ENCODE results near the gene NCF4. TPM values are rescaled to one million over a fixed set of nuclear protein-coding genes. Genes with fewer than 3 reads are reported as not detected.

NCF4 gene
- 30.4 TPM for total RNA-seq

DNA sequence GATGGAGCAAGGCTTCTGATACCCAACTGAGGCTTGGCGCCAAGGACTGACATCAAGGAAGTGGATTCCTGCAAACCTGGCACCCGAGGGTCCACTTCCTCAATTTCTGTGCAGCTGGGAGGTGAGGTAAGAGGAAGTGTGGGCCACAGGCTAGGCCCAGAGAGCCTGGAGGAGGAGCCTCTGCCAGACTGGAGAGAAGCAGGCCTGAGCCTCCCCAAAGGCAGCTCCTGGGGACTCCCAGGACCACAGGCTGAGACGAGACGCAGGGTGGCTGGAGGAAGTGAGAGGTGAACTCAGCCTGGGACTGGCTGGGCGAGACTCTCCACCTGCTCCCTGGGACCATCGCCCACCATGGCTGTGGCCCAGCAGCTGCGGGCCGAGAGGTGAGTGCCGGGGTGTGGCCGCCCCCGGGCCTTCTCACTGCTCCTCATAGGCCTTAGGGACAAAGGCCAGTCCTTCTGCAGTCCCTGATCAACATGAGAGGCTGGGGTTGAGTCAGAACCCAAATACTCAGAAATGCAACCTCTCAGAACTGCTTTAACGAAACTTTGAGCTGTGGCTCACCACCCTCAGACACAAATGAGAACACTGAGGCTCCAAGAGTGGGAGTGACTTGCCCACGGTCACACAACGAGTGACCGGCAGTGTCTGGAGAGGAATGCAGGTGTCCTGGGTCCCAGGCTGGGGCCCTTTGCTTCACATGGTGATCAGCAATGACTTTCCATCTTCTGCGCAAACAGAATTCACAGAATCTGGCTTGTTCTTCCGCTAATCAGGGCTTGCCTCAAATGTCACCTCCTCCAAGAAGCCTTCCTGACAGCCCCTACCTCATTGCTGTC is at the start of gene NCF4:
NCF4 (plus strand) TSS at position 186 of the 839 bp plus-strand sequence; CDS start at position 352, 166 bp downstream.
- ATAC-seq, result peak; percentile 69
- DNase-seq (ENCODE audit: low spot score), result peak; percentile 77
- intact Hi-C loops (cut with DNase I), result no loop called here

DNA sequence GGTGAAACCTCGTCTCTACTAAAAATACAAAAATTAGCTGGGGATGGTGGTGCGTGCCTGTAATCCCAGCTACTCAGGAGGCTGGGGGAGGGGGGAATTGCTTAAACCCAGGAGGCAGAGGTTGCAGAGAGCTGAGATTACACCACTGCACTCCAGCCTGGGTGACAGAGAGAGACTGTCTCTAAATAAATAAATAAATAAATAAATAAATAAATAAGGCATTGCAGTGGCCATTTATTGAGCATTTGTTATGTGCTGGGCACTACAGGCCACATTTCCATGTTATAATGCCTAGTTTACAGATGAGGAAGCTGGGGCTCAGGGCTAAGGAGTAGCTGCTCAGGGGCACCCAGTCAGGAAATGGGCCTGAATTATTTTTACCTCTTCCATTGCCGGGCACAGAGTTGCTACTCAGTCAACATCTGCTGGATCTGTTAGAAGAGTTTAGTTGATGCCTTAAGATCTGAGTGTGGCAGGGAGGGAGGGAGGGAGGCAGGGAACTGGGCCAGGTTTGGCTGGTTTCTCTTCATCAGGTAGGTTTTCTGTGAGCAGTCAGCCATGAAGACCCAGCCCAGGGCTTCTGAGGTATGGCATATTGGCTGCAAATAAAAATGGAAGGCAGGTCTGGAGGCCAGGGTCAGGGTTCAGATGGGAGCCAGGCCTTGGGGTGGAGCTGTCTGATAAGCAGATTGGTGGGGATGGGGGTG is 49.6 kb upstream of the NCF4 start:
- intact Hi-C loops (cut with DNase I), result no loop called here
- DNase-seq (ENCODE audit: low spot score) (no peak), ATAC-seq (no peak)

DNA sequence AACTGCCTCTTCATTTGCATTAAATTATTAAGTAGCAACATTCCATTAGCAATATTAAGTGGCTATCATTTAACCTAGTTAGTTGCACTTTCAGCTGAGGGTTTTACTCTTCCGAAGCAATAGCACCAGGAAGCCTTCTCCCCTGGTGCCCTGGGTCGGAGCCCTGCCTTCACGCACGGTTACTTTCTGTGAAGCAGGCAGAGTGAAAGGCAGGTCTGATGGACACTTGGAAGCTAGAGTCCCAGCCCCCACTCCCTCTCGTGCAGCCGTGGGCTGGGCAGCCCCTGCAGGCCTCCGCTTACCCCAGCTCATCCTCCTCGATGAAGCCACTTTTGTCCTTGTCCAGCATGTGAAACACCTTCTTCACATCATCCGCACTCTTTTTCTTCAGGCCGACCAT is 46.0 kb upstream of the NCF4 start:
- intact Hi-C loops (cut with DNase I), result no loop called here
- ATAC-seq (no peak), DNase-seq (ENCODE audit: low spot score) (no peak)

DNA sequence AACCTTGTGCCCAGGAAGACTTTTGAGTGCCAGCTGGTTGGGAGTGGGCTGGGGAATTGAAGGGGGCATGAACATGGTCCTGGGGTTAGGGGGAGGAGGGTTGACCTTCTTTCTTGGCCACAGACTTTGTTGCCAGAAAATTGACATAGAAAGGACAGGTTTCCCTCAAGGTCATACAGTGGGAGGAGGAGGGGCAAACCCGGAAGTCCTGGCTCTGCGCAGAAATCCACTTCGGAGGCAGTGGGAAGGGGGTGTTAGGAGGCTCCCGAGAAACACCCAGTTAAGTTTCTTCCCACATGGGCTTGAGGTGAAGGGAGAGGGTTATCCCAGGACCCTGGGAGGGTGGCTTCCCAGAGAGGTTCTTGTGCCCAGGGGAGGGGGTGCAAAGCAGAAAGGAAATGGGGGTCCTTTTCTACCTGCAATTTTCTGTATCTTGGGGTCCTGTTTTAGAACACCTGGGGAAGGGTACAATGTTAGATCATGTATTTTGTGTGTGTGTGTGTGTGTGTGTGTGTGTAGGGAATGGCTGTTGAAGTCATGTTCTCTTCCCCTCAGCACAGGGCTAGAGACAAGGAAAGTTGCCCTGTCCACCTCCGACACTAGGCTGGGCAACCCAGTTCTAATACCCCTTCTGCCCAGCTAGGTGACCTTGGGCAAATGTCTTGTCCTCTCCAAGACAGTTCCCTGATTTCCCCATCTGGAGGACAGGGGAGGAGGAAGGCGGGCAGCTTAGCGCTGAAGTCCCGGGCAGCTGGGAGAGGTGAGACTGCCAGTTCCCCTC is 45.1 kb upstream of the NCF4 start:
- intact Hi-C loops (cut with DNase I), result no loop called here
- ATAC-seq (no peak), DNase-seq (ENCODE audit: low spot score) (no peak)

DNA sequence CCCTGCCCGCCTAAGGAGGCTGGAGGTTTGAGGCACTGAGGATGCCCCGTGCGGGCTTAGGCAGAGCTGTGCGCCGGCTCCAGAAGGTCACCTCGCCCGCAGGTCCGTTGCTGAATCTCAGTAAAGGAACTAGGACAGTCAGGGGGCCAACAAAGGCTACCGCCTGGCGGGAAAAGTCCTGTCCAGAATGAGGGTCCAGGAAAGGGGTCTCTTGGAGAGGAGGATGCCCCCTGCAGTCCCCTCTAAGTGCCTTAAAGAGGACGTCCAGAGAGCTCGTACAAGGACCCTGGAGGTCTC is 44.5 kb upstream of the NCF4 start:
- no peak for ATAC-seq
- intact Hi-C loops (cut with DNase I), result no loop called here
- DNase-seq (ENCODE audit: low spot score), result no peak

DNA sequence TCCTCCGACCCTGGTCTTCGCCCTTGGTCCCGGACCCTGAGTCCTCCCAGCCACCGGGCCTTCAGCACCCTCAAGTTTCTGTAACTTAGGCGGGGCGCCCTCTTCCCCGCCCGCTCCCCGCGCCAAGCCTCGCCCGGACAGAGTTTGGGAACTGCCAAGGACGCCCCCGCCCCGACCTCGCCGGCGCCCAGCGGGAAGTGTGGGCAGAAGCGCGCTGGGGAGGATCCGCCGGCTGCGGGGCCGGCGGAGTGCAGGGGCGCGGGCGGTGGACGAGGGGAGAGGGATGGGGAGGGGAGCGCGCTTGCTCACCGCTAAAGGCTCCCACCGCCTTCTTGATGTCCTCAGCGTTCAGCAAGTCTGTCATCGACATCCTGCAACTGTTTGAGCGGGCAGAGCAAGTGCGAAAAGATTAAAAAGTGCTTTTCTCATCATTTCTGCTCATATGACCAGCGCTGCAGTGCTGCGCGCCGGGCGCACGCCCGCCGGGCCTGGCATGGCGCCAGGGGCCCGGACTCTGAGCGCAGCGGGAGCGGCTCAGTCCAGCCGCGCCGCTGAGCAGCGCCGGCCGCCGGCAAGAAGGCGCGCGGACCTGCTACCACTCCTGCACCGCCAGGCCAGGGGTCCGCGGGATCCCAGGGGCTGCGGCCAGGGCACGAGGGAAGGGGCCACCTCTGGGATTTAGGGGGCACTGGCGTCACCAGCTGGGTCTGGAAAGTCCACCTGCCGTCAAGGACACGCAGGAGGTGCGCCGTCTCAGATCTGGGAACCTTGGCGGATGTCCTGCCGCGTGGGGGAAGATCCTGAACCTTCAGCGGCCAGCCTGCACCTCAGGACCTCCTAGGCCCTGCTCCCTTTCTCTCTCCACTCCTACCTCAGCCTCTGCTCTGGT is 43.9 kb upstream of the NCF4 start, which contains the start of gene PVALB:
PVALB (minus strand) TSS at position 400 of the 889 bp plus-strand sequence; CDS start at position 370, 30 bp downstream.
- intact Hi-C loops (cut with DNase I), result no loop called here
- no peak for DNase-seq (ENCODE audit: low spot score)
- peak; percentile 51 for ATAC-seq

DNA sequence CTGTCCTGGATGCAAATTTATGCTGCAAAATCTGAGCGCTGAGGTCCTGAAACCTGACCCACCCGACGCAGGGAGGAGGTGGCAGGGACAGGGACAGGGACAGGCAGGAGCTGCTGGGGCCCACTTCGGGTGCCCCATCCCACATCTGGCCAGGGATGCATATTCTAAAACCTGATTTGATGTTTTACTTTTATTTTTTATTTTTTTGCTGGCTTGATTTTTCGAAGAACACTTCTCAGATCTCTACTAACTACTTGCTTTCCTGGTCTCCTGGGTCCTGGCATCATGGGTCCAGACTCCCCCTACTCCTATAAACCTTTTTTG is 43.3 kb upstream of the NCF4 start:
- ATAC-seq (no peak), DNase-seq (ENCODE audit: low spot score) (no peak)
- intact Hi-C loops (cut with DNase I), result no loop called here

DNA sequence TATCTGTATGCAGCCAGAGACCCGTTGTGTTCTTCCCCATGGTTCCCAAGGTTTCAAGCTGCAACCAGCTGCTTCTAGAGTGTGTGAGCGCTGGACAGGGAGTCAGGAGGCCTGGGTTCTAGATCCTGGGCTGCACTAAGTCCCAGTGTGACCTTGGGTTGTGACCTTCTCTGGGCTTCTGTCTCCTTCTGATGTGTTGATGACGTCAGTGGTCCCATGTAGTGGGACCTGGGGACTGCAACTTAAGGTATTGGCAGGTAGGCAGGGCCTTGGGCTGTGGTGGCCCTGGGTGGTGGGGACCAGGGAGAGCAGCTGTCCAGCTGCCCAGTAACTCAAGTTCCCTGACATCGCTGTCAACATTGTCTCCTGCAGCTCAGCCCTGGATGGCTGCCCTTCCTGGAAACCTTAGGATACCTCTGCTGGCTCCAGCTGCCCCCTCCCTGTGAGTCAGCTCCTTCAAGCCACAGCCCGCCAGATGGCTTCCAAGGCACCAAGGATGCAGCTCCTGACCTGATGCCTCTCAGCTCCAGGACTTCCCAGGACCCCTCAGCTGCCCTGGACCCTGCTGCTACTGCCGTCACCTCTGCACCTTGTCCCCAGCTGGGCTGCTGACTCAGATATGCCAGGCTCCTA is 42.7 kb upstream of the NCF4 start:
- intact Hi-C loops (cut with DNase I), result no loop called here
- ATAC-seq, result no peak
- DNase-seq (ENCODE audit: low spot score), result no peak

DNA sequence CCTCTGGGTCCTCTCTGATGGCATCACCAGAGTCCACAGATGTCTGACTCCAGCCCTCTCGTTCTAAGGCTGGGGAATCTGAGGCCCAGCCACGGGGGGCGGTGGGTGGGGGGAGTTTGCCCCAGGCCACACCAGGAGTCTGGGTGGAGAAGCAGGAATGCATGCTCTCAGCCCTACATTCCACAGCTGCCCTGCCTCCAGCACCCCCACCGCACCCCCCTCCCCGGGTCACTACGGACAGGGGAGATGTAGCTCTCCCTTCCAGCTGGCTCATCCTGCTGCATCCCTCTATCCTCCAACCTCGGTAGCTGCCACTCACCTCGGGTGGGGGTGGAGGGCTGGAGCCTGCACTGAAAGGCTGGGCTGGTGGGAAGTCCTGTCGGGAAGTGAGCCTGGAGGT is 41.7 kb upstream of the NCF4 start:
- intact Hi-C loops (cut with DNase I), result no loop called here
- ATAC-seq, result no peak
- no peak for DNase-seq (ENCODE audit: low spot score)

DNA sequence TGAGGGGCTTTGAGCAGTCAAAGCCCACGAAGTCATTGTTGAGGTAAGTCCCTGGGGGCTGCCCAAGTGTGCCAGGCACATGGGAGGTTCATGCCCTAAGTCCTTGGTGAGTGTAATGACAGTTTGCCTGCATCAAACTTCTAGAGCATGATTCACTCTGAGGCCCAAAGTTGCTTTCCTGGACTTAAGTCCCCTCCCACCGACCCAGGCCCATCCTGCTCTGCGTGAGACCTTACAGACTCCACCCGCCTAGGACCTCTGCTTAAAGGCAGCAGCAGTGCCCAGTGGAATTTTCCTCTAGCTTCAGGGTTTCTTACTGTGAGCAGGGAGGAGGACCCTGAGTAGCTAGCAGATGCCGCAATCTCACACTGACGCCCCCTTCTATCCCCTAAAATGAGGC is 38.2 kb upstream of the NCF4 start:
- ATAC-seq (no peak), DNase-seq (ENCODE audit: low spot score) (no peak)
- intact Hi-C loops (cut with DNase I), result no loop called here

DNA sequence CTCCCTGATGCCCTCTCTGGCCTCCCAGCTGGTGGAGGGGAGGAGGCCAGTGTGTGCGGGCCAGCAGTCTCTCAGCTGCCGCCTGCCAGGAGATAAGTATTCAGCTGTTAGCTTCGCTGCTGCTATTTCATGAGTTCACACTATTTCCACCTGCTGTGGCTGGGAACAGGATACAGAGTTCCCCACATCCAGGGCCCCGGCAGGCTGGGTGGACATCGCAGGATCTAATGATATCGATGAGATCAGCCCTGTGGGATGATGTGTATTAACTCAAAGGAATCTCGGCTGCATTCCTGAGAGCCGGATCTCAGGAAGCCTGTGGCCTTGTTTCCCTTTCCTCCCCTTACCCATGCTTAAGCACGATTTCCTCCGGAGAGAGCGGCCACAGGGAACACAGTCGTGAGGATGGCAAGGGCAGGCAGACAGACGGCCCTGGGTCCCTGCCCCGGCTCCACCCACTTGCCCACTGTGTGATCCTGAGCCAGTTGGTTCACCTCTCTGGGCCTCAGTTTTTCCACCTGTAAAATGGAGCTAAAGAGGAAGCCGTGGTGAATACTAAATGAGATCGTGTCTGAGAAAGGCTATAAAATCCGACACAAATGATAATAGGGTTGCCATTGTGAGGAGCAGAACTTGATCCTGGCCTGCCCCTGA is 37.5 kb upstream of the NCF4 start:
- ATAC-seq, result no peak
- intact Hi-C loops (cut with DNase I), result no loop called here
- DNase-seq (ENCODE audit: low spot score), result no peak

DNA sequence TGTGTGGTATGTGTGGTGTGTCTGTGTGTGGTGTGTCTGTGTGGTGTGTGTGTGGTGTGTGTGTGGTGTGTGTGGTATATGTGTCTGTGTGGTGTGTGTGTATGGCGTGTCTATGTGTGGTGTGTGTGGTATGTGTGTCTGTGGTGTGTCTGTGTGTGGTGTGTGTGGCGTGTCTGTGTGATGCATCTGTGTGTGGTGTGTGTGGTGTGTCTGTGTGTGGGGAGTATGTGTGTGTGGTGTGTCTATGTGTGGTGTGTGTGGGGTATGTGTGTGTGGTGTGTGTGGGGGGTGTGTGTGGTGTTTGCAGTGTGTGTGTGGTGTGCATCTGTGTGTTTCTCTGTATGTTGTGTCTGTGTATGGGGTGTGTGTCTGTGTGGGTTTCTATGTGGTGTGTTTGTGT is 36.2 kb upstream of the NCF4 start:
- ATAC-seq (no peak), DNase-seq (ENCODE audit: low spot score) (no peak)
- intact Hi-C loops (cut with DNase I), result no loop called here

DNA sequence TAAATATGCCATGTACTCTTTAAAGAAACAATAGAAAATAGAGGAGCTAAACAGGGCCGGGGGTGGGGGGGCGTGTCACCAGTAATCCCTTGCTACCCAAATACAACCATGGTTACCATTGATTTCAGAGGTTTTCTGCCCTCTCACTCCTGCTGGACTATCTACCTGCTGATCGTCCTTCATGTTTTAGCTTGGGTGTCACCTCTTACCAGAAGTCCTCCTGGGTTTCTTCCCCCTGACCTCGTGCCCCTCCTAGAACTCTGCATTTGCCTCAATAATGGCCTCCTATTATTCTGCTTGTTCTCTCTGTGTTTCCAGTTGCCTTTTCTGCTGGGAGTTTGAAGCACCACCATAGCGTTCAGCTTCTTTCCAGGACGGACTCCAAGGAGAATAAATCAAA is 34.5 kb upstream of the NCF4 start:
- ATAC-seq (no peak), DNase-seq (ENCODE audit: low spot score) (no peak)
- intact Hi-C loops (cut with DNase I), result no loop called here

DNA sequence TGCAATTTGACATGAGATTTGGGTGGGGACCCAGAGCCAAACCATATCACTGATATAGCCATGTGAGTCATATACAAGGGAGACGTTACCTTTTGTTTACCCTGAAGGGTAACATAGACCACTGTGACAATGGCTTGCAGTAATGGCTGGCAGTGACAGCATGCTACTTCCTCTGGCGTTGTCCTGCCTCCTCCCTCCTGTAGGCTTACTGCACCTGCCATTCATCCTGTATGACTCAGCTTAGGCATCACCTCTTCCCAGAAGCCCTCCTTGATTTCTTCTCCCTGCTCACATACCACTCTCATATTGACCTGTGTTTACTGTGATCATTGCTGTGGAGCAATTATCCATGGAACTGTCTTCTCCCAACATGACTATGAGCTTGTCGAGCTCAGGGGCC is 32.0 kb upstream of the NCF4 start:
- ATAC-seq (no peak), DNase-seq (ENCODE audit: low spot score) (no peak)
- intact Hi-C loops (cut with DNase I), result no loop called here

DNA sequence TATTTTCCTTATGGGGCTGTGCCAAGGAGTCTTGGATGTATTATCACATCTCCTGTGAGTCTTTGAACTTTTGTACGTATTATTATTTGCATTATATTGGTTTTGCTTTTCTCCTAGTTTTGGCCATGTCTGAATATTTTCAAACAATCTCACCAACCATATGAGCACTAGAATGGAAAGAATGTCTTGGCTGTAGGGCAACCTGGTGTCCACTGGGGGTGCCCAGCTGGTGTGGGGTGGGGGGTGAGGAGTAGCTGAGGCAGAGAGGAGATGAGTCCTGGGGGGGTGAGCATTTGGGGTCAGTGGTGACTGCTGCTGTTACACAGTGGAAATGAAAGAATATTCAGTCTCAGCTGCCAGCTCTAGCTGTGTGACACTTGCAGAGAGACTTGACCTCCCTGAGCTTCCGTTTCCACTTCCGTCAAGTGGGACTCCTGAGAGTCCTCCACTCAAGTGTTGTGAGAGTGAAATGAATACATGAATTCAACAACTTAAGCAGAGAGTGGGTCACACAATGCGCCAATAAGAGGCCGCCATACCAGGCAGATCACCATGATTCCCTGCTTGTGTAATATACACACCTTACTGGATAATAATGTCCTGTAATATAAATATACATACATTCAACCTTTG is 31.3 kb upstream of the NCF4 start:
- ATAC-seq (no peak), DNase-seq (ENCODE audit: low spot score) (no peak)
- intact Hi-C loops (cut with DNase I), result no loop called here

DNA sequence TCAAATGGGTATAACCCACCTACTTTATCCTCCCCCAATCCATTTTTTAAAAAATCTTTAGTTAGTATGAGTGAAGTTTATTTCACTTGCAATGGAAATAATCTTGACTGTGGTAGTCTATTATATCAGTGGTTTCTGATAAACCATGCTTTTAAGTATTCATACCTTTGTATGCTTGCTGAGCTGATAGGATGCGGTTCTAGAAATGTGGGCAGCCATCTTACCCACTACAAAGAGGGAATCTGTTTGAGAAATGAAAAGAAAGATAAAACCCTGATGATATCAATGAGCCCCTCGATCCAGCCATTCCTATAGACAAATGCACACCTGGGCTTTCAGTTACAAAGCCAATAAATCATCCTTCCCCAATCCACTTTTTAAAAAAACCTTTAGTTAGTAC is 30.2 kb upstream of the NCF4 start:
- intact Hi-C loops (cut with DNase I), result no loop called here
- DNase-seq (ENCODE audit: low spot score) (no peak), ATAC-seq (no peak)

DNA sequence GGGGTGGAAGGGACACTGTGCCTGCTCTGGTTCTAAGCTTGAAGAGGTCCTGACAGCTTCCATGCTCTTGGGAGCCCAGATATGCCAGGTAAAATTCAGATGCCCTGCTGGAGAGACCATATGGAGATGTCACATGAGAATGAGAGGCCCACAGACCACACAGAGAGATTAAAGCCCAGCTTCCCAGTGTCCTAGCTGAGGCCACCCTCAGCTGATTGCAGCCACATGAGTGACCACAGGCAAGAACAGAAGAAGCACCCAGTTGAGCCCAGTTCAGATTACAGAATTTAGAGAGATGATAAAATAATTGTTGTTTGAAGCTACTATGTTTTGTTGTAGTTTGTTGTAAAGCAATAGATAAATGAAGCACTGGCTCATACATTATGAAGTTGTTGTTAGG is 29.6 kb upstream of the NCF4 start:
- DNase-seq (ENCODE audit: low spot score) (no peak), ATAC-seq (no peak)
- intact Hi-C loops (cut with DNase I), result no loop called here

DNA sequence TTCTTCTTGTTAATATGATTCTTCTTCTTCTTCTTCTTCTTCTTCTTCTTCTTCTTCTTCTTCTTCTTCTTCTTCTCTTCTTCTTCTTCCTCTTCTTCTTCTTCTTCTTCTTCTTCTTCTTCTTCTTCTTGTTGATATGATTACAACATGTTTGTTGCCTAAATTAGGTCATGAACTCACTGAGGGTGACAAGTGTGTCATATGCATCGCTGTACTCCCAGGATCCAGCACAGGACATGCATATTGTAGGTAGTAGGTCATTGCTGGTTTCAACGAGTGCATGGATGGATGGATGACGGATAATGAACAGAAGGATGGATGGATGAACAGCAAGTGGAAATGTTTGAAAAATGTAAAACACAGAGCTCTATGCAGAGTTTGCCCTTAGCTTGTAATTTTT is 29.1 kb upstream of the NCF4 start:
- intact Hi-C loops (cut with DNase I), result no loop called here
- no peak for DNase-seq (ENCODE audit: low spot score)
- ATAC-seq, result no peak

Data from sciatic nerve (tissue), 2 donors.